Measurements from ENCODE around the gene IL5RA.

Gene IL5RA

GRCh38 chr3:3023111-3023745 is 86.9 kb downstream of the IL5RA start:
- TF ChIP-seq TAF1 (IDR thresholded peaks at IDR 0.05; ENCODE audit: borderline replicate concordance, insufficient read depth, low read length) = no peak
- TF ChIP-seq REST (IDR thresholded peaks at IDR 0.05; ENCODE audit: insufficient read depth in 1 of 2, low read depth in 2 of 2, low read length in 2 of 2) = no peak
- TF ChIP-seq POLR2AphosphoS5 (IDR thresholded peaks at IDR 0.05; ENCODE audit: low read depth, low read length) = no peak
- TF ChIP-seq FOXP2 (optimal IDR thresholded peaks at IDR 0.05; ENCODE audit: borderline replicate concordance, extremely low read depth, extremely low read length, insufficient read depth) = no peak
- TF ChIP-seq SIN3A (IDR thresholded peaks at IDR 0.05; ENCODE audit: borderline replicate concordance, insufficient read depth, low read length) = no peak

- no peak for TF ChIP-seq FOXP2 (optimal IDR thresholded peaks at IDR 0.05; ENCODE audit: borderline replicate concordance, extremely low read depth, extremely low read length, insufficient read depth)
- TF ChIP-seq TAF1 (IDR thresholded peaks at IDR 0.05; ENCODE audit: borderline replicate concordance, insufficient read depth, low read length) = no peak
- TF ChIP-seq SIN3A (IDR thresholded peaks at IDR 0.05; ENCODE audit: borderline replicate concordance, insufficient read depth, low read length) = no peak
- no peak for TF ChIP-seq POLR2AphosphoS5 (IDR thresholded peaks at IDR 0.05; ENCODE audit: low read depth, low read length)
- TF ChIP-seq REST (IDR thresholded peaks at IDR 0.05; ENCODE audit: insufficient read depth in 1 of 2, low read depth in 2 of 2, low read length in 2 of 2) = no peak
Measured at GRCh38 chr3:3020209-3020608, 90.0 kb downstream of the IL5RA start.
